T-helper 9 cell (primary cell): Measurements from ENCODE around the gene E2F1.

ENCODE experiments used
- DNase-seq: peaks from one replicate; pipeline ENCODE4 v3.0.0-alpha.2; 2020
- total RNA-seq, 2 donors: gene quantifications; one replicate each; lab custom pipeline; 2026; lab: John Stamatoyannopoulos, UW

The E2F1 gene
- total RNA-seq, result 1.9 to 11.8 reads per million in 2 donors

GRCh38 chr20:33686100-33686983, at the start of gene E2F1:
TSS of gene E2F1 (minus strand) at chr20:33686385. CDS start at chr20:33686264, 121 bp downstream.
- DNase-seq, result peak; percentile 91

GRCh38 chr20:33733654-33734576, 47.7 kb upstream of the E2F1 start:
- no peak for DNase-seq

GRCh38 chr20:33732166-33732970, 46.2 kb upstream of the E2F1 start:
- no peak for DNase-seq

GRCh38 chr20:33731693-33732165, 45.5 kb upstream of the E2F1 start, which contains the start of gene ZNF341:
TSS of gene ZNF341 (plus strand) at chr20:33731996. CDS start at chr20:33732022, 26 bp downstream.
- peak; percentile 83 for DNase-seq

- no peak for DNase-seq
Measured at GRCh38 chr20:33730946-33731692, 44.9 kb upstream of the E2F1 start.

- DNase-seq, result no peak
Measured at GRCh38 chr20:33729101-33729500, 42.9 kb upstream of the E2F1 start.

- DNase-seq, result no peak
Measured at GRCh38 chr20:33728463-33728862, 42.3 kb upstream of the E2F1 start.

- DNase-seq, result no peak
Measured at GRCh38 chr20:33727806-33728205, 41.6 kb upstream of the E2F1 start.

- DNase-seq, result no peak
Measured at GRCh38 chr20:33727115-33727479, 40.9 kb upstream of the E2F1 start.

- DNase-seq, result no peak
Measured at GRCh38 chr20:33725607-33726264, 39.6 kb upstream of the E2F1 start.

GRCh38 chr20:33724439-33725094, 38.4 kb upstream of the E2F1 start:
- DNase-seq, result no peak

- no peak for DNase-seq
Measured at GRCh38 chr20:33721391-33722140, 35.4 kb upstream of the E2F1 start.

GRCh38 chr20:33719989-33720709, 34.0 kb upstream of the E2F1 start, which contains the start of gene PXMP4:
TSS of gene PXMP4 (minus strand) at chr20:33720310. CDS start at chr20:33720207, 103 bp downstream.
- DNase-seq, result peak; percentile 70

GRCh38 chr20:33719277-33719988, 33.2 kb upstream of the E2F1 start:
- DNase-seq, result no peak

GRCh38 chr20:33716498-33716897, 30.3 kb upstream of the E2F1 start:
- no peak for DNase-seq

GRCh38 chr20:33713865-33714367, 27.7 kb upstream of the E2F1 start:
- no peak for DNase-seq

GRCh38 chr20:33711446-33711738, 25.2 kb upstream of the E2F1 start:
- DNase-seq, result no peak
